Neural cell (in vitro differentiated cells): Measurements from ENCODE around the gene PEG3. TPM values are rescaled to one million over a fixed set of nuclear protein-coding genes. Genes with fewer than 3 reads are reported as not detected.

Experiments
- H2AFZ ChIP-seq: fragments of 200-600, 300-800 bp; sonication (generic), shearing (Covaris generic); 2 replicates; pipeline ENCODE4 v1.6.0; 2014; ENCODE audit warnings: low read depth, mild to moderate bottlenecking, antibody characterized with exemption, low read length, moderate library complexity
- H3F3A ChIP-seq: fragments of 200-600 bp; shearing (Covaris generic); 2 replicates; pipeline ENCODE4 v1.6.1; 2016; ENCODE audit warnings: mild to moderate bottlenecking, moderate library complexity, mixed read lengths, antibody characterized with exemption, low read length; ENCODE audit not compliant: insufficient read depth, poor library complexity, severe bottlenecking
- H3K27ac ChIP-seq: fragments of 200-600, 300-800 bp; sonication (generic), shearing (Covaris generic); 2 replicates; pipeline ENCODE4 v1.5.1; 2014; ENCODE audit warnings: mild to moderate bottlenecking, low read length, moderate library complexity
- H3K27me3 ChIP-seq: fragments of 300-800, 200-600 bp; sonication (generic), shearing (Covaris generic); 2 replicates; pipeline ENCODE4 v1.6.0; 2014; ENCODE audit warnings: mild to moderate bottlenecking, low read depth, low read length, moderate library complexity; ENCODE audit not compliant: insufficient read depth
- H3K36me3 ChIP-seq: fragments of 300-800, 200-600 bp; sonication (generic), shearing (Covaris generic); 2 replicates; pipeline ENCODE4 v1.5.1; 2014; ENCODE audit warnings: mild to moderate bottlenecking, antibody characterized with exemption, low read length, moderate library complexity; ENCODE audit not compliant: insufficient read depth
- H3K4me2 ChIP-seq: fragments of 300-800, 200-600 bp; sonication (generic), shearing (Covaris generic); 2 replicates; pipeline ENCODE4 v1.6.0; 2014; ENCODE audit warnings: mild to moderate bottlenecking, low read length
- H3K4me3 ChIP-seq: fragments of 300-800, 200-600 bp; sonication (generic), shearing (Covaris generic); 2 replicates; pipeline ENCODE4 v1.5.1; 2014; ENCODE audit warnings: mild to moderate bottlenecking, low read length, moderate library complexity
- H3K79me2 ChIP-seq: fragments of 200-600 bp; shearing (Covaris generic); replicated peaks from 2 replicates; pipeline ENCODE4 v1.6.0; 2014; ENCODE audit warnings: mild to moderate bottlenecking, low read length, moderate library complexity; ENCODE audit not compliant: insufficient read depth
- H3K9ac ChIP-seq: fragments of 300-800, 200-600 bp; sonication (generic), shearing (Covaris generic); 2 replicates; pipeline ENCODE4 v1.6.1; 2016; ENCODE audit warnings: mild to moderate bottlenecking, low read length, mixed read lengths
- H3K9me2 ChIP-seq: fragments of 200-600 bp; shearing (Covaris generic); 2 replicates; pipeline ENCODE4 v1.6.1; 2016; ENCODE audit warnings: mild to moderate bottlenecking, low read length, mixed read lengths; ENCODE audit not compliant: insufficient read depth
- H3K9me3 ChIP-seq: fragments of 200-600, 300-800 bp; sonication (generic), shearing (Covaris generic); 2 replicates; pipeline ENCODE4 v1.6.1; 2016; ENCODE audit warnings: mild to moderate bottlenecking, mixed run types, low read length, moderate library complexity, mixed read lengths
- H4K20me1 ChIP-seq: fragments of 200-600 bp; shearing (Covaris generic); 2 replicates; pipeline ENCODE4 v1.6.1; 2016; ENCODE audit warnings: mild to moderate bottlenecking, mixed run types; ENCODE audit not compliant: insufficient read depth
- CTCF ChIP-seq: fragments of 450-650 bp; IDR thresholded peaks from 2 replicates; pipeline ENCODE4 v1.5.1; 2014; ENCODE audit warnings: antibody characterized with exemption, mild to moderate bottlenecking, moderate library complexity; ENCODE audit not compliant: poor library complexity, severe bottlenecking
- EP300 ChIP-seq: fragments of 450-650 bp; conservative IDR thresholded peaks from 2 replicates; pipeline ENCODE4 v1.6.1; 2014; ENCODE audit warnings: antibody characterized with exemption, mild to moderate bottlenecking, moderate library complexity; ENCODE audit not compliant: poor library complexity, severe bottlenecking
- EZH2 ChIP-seq: fragments of 200-600, 300-800 bp; shearing (Covaris generic), sonication (generic); IDR thresholded peaks from 2 replicates; pipeline ENCODE4 v1.6.1; 2014; ENCODE audit warnings: antibody characterized with exemption, low read length, borderline replicate concordance, mild to moderate bottlenecking; ENCODE audit not compliant: insufficient read depth, poor library complexity, severe bottlenecking
- MXI1 ChIP-seq: fragments of 450-650 bp; conservative IDR thresholded peaks from 2 replicates; pipeline ENCODE4 v1.6.1; 2014; ENCODE audit warnings: antibody characterized with exemption, mild to moderate bottlenecking; ENCODE audit not compliant: poor library complexity, severe bottlenecking
- POLR2AphosphoS5 ChIP-seq: IDR thresholded peaks from 2 replicates; pipeline ENCODE4 v1.6.1; 2012
- RAD21 ChIP-seq: fragments of 450-650 bp; conservative IDR thresholded peaks from 2 replicates; pipeline ENCODE4 v1.6.1; 2014; ENCODE audit warnings: antibody characterized with exemption, mild to moderate bottlenecking, moderate library complexity
- REST ChIP-seq: IDR thresholded peaks from 2 replicates; pipeline ENCODE4 v1.6.1; 2012; ENCODE audit warnings: borderline replicate concordance
- SMC3 ChIP-seq: fragments of 450-650 bp; conservative IDR thresholded peaks from 2 replicates; pipeline ENCODE4 v1.6.1; 2014; ENCODE audit warnings: antibody characterized with exemption, mild to moderate bottlenecking, moderate library complexity; ENCODE audit not compliant: poor library complexity
- TAF1 ChIP-seq: IDR thresholded peaks from 2 replicates; pipeline ENCODE4 v1.6.1; 2012; ENCODE audit warnings: low read depth
- polyA plus RNA-seq: library from polyadenylated mRNA; depleted of rRNA; stranded (reverse); fragments of >200 nt; gene quantifications from 2 replicates; pipeline ENCODE4 v1.2.3, GENCODE V29; 2014

PEG3 gene
- polyA plus RNA-seq, 1 donor from 2014 or later: 0.06 TPM

GRCh38 chr19:56827708-56828107 is 12.8 kb downstream of the PEG3 start:
- no peak overlapping the region for H3K4me3 ChIP-seq
- no peaks in the 10 kb centered on the region for H3K27me3 ChIP-seq
- H3K4me2 ChIP-seq: no peak overlapping the region
- no peak overlapping the region for H3K9ac ChIP-seq
- no peaks in the 10 kb centered on the region for H3K36me3 ChIP-seq
- no peaks in the 10 kb centered on the region for H3F3A ChIP-seq
- no peaks in the 10 kb centered on the region for H3K9me2 ChIP-seq
- H3K9me3 ChIP-seq: peaks cover 23% of the 10 kb centered on the region
- H3K27ac ChIP-seq: no peak overlapping the region
- no peaks in the 10 kb centered on the region for H3K79me2 ChIP-seq
- TF ChIP-seq CTCF: no peak
- TF ChIP-seq EZH2: no peak
- TF ChIP-seq MXI1: no peak
- TF ChIP-seq SMC3: no peak
- no peak for TF ChIP-seq RAD21
- TF ChIP-seq TAF1: no peak
- TF ChIP-seq POLR2AphosphoS5: no peak
- TF ChIP-seq REST: no peak
- TF ChIP-seq EP300: no peak
- H2AFZ ChIP-seq: no peak overlapping the region
- H4K20me1 ChIP-seq: no peaks in the 10 kb centered on the region

- H3K27me3 ChIP-seq: no peaks in the 10 kb centered on the region
- H3K9me3 ChIP-seq: peaks cover 19% of the 10 kb centered on the region
- H3K36me3 ChIP-seq: no peaks in the 10 kb centered on the region
- no peaks in the 10 kb centered on the region for H4K20me1 ChIP-seq
- H2AFZ ChIP-seq: no peak overlapping the region
- no peaks in the 10 kb centered on the region for H3F3A ChIP-seq
- no peak overlapping the region for H3K27ac ChIP-seq
- H3K9ac ChIP-seq: no peak overlapping the region
- no peak overlapping the region for H3K4me2 ChIP-seq
- H3K79me2 ChIP-seq: no peaks in the 10 kb centered on the region
- TF ChIP-seq RAD21 (no peak), POLR2AphosphoS5 (no peak), TAF1 (no peak), CTCF (no peak), REST (no peak), MXI1 (no peak), EP300 (no peak), SMC3 (no peak), EZH2 (no peak)
- no peaks in the 10 kb centered on the region for H3K9me2 ChIP-seq
- no peak overlapping the region for H3K4me3 ChIP-seq
Observed at GRCh38 chr19:56823956-56824355, 16.6 kb downstream of the PEG3 start.
